Stimulated activated CD4-positive, alpha-beta T cell treated with anti-CD3 and anti-CD28 coated beads, Interleukin-4, amount 100 ng/mL, for 48 hours (primary cell): ENCODE data around the gene GNAO1.

Source experiments
- DNase-seq, 2 donors: peaks; one replicate each; pipeline ENCODE4 v3.0.0-alpha.2; 2020; ENCODE audit warnings: low read depth in 2 of 2

The GNAO1 gene

GRCh38 chr16:56265746-56266145 is 74.5 kb downstream of the GNAO1 start:
- DNase-seq = no peak

DNA sequence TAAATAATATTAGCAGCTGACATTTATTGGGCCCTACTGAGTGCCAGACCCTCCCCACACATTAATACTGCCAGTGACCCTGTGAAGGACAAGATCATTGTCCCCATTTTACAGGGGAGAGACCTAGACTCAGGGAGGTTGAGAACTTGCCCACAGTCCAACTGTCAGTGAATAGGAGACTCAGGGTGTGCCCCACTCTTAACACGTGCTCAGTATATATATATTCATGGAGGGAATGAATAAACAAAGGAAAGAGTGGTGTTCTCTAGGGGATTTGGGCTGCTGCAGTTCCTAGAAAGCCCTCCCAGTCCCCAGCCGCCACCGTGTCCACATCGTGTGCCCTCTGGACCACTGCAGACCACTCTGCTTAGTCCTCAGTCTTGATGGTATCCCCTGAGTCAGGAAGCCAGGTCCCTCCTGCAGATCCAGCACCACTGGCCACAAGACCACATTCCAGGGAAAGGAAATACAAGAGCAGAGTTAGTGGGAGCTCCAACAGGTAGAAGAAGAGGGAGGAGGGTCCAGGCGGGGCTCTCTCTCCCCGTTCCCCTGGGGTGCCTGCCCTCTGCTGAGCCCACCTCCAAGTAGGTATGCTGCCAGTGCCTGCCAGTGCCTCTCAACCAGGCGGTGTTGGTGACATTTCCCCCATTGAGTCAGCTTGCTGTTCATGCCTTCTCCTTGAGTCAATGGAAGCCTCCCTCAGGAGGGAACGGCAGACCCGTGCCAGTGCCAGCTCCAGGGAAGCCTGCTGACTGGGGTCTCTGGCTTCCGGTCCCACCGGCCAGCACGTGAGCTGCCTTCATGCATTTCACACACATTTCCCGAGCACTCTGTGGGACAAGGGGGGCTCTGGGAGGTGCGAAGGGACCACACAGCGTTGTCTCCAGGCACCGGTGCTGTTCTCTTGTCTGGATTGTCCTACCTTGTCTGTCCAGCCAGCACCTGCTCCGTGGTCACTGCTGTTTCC is 75.6 kb downstream of the GNAO1 start:
- no peak for DNase-seq

DNA sequence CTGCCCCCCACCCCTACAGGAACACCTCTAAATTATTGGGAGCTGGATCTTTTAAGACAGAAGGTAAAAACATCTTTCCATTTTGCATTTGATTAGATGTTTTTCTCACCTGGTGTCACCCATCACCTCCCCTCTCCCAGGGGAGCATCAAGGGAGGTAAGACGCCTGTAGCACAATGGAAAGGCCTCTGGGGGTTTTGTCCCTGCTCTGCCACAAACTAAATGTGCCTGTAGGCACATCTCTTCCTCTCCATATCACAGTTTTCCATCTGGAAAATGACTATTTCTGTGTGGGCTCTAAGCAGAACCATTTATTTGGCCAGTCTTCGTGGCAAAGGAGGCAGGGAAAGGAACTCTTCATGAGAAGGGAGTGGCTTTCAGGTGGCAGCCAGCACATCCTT is 76.6 kb downstream of the GNAO1 start:
- DNase-seq = no peak

DNA sequence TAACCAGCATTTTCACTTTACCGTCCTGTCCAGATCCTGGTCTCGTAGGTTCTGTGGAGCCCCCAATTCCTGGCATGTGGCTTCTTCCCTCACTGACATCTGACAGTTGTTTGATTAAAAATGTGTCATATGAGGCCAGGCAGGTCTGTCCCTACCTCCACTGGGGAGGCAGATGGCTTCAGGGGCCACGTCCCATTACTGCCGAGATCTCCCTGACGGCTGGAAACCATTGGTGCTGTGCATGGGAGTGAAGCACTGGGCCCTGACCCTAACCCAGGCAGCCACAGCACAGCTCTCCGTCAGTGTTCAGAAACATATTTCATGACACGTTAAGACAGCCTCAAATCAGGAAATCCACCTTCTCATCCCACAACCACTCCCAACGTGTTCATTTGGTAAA is 77.5 kb downstream of the GNAO1 start:
- DNase-seq = no peak

DNA sequence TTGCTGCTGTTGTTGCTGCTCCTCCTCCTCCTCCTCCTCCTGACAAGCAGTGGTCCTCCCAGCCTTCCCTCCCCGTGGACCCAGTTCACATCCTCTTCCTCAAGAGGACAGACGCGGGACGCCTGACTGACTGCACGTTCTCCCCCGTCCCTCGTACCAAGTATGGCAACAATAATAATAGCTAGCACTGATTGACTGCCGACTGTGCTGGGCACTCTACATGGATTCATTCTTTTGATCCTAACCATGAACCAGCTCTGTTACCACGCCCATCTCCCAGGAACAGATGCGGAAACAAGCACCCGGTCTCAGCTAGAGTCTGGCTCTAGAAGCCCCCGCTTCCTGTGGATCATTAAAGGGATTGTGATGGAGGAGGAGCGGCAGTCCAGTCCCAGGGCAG is 78.0 kb downstream of the GNAO1 start:
- DNase-seq = no peak

DNA sequence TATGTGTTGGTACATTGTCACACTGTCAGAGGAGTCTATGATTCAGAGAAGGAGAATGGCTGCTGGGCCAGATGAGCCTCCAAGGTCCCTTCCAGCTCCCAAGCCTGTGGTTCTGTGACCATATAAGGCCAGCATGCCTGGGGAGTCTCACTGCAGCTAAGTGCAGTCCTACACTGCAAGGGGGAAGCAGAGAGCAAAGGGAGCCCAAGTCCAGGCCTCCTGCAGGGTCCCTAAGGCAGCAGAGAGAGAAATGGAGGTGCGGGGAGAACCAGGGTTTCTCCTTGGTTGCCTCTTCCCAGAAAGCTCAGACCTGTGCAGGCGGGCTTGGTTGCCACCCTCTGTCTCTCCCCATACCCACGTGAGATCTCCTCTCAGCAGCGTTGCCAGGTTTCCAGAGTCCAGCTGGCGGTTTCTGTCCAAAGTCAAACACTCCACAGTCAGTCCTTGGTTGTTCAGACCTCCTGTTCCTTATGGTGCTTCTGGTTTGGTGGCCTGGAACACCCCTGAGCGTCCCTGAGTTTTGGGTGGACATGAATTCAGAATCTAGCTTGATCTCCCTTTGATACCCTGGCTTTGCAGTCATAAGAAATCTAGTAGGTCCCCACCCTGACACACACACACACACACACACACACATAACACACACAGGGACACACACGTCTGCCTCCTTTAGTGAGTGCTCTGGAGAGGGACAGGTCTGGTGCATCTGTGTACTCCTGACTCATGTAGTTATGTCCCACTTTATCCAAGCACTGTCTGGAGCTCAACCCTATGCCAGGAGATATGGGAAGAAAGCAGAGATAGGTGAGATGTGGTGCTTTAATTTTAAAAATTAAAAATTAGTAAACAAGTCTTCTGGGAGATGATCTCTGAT is 78.8 kb downstream of the GNAO1 start:
- no peak for DNase-seq

DNA sequence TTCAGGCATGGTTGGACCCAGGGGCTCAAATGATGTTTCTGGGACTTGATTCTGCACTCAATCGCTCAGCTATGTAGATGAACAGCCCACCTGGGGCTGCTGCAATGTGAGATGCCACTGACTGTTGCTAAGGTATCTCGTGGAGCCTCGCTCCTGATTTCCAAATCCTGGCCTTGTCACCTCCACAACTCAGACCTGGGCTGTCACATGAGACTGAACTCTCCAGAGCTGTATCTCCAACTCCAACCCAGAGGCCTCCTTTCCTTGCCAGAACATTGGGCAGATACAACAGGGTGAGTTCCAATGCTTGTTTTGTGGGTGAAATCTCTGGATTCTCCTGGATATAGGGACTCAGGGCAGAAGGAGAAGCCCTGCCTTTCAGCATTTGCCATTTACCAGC is 79.5 kb downstream of the GNAO1 start:
- no peak for DNase-seq

DNA sequence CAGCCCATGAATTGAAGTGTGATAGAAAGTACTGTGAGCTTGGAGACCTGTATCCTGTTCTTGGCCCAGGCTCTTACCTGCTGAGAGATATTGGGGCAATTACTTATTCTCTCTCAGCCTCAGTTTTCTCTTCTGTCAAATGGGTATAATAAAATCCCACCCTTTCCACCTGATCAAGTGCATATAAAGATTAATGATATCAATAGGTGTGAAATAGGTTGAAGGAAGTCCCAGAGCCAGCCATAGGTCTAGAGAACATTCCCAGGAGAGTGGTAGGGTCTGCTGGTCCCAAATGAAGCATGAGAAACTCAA is 81.2 kb downstream of the GNAO1 start:
- DNase-seq = no peak

DNA sequence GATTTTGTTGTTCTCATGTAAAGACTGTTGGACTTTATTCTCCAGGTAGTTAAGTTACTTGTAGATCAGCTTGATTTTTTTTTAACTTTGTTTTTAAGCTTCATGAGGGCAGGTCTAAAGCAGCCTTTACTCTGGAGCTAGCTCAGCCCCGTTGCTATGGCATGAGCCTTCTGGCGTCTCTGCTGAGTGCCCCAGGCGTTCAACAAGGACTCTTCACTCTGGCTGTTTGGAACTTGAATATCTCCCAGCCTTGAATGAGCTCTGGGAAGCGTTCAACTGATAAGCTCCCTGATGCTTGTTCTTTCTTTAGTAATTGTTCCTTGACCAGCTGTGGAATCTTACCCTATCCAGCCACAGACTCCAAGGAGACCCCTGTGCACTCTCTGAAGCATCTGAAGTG is 82.3 kb downstream of the GNAO1 start:
- DNase-seq = no peak

GRCh38 chr16:56274369-56274768 is 83.1 kb downstream of the GNAO1 start:
- no peak for DNase-seq

GRCh38 chr16:56275076-56275475 is 83.8 kb downstream of the GNAO1 start:
- no peak for DNase-seq

- no peak for DNase-seq
These were observed 84.5 kb downstream of the GNAO1 start for GRCh38 chr16:56275801-56276200.

- no peak for DNase-seq
These were observed 85.8 kb downstream of the GNAO1 start for GRCh38 chr16:56277075-56277474.

GRCh38 chr16:56278196-56278855 is 87.0 kb downstream of the GNAO1 start:
- DNase-seq = no peak

- DNase-seq = peak; percentile 18 to 28
These were observed 87.8 kb downstream of the GNAO1 start for GRCh38 chr16:56279132-56279531.

DNA sequence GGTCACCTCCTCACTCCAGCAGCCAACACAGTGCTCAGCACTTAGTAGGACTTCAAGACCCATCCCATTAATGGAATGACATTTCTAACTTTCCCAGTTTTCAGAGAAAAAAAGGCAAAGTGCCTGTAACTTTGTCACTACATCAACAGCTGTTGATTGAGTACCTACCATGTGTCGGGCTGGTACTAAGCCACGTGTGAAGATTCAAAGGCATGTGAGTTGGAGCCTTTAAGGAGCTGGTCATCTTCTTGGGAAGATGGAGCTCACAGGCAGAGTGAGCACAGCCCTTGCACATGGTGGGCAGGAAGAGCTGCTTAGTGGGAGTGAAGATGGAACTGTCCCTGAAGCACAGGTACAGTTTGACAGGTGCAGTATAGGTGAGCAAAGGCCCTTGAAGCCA is 88.6 kb downstream of the GNAO1 start:
- no peak for DNase-seq

- no peak for DNase-seq
These were observed 90.0 kb downstream of the GNAO1 start for GRCh38 chr16:56281249-56281805.

- no peak for DNase-seq
These were observed 91.2 kb downstream of the GNAO1 start for GRCh38 chr16:56282451-56282850.

GRCh38 chr16:56284521-56284920 is 93.2 kb downstream of the GNAO1 start:
- no peak for DNase-seq

DNA sequence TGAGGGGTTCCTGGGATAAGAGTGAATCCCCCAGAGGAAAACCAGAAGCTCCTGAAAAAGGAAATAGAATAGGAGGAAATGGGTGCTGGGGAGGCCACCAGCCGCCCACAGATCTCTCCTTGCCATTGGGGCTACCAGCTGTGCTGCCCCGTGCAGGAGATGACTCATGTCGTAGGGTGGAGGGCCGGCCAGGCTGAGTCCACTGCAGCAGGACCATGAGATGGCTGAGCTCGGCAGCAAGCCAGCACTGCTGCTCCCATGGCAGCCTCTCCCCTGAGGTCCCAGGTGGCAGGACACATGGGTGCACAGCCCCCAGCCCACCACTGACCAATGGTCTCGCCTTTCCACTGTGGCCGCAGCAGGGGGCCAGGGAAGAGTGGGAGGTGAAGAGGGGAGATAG is 95.5 kb downstream of the GNAO1 start:
- no peak for DNase-seq

DNA sequence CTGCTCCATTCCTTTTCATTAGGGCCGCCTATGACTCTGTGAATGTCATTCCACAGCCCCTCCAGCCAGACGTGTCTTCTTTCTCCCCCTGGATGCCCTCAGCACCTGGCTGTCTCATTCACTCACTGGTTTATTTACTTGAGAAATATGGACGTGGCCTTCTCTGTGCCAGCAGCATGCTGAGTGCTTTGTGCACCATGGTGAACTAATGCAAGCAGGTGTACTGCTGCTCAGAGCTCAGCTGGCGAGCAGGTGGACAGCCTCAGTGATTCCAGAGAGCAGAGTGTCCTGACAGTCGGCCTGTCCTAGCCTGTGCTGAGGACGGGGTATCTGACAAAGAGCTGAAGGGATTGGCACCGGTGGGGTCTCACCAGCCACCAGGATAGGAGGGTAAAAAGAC is 96.7 kb downstream of the GNAO1 start:
- DNase-seq = no peak

- no peak for DNase-seq
These were observed 98.1 kb downstream of the GNAO1 start for GRCh38 chr16:56289416-56289815.
